ENCODE measurements around the gene SYT3. TPM values are rescaled to one million over a fixed set of nuclear protein-coding genes. Genes with fewer than 3 reads are reported as not detected.

The SYT3 gene
- total and polyA plus RNA-seq, 2 of the 13 experiments (the other 11 are each of a cell fraction or from before 2014, with no cell fraction given): not detected

GRCh38 chr19:50628146-50628545 is 11.5 kb downstream of the SYT3 start:
- POLR2A ChIA-PET: no interaction called here
- Histone ChIP-seq H3K36me3 (replicated peaks in 1 of 2; ENCODE audit: control insufficient read depth in 1 of 2, insufficient read depth in 2 of 2, low read length in 2 of 2) (no peaks in the 10 kb centered on the region), H3K9me3 (ENCODE audit: low read length) (peaks cover 3% of the 10 kb centered on the region)

More at GRCh38 chr19:50628146-50628545, 11.5 kb downstream of the SYT3 start:
- 40% methylated on average over 5 of the region's 5 CpGs for WGBS (ENCODE audit: low lambda C conversion rate)
- FAIRE-seq (no peak), ATAC-seq (no peak), DNase-seq (ENCODE audit: low spot score) (no peak)
- Histone ChIP-seq H3K27ac (ENCODE audit: extremely low read length, insufficient read depth, low read length) (no peak overlapping the region), H3K79me2 (ENCODE audit: insufficient read depth, low read length) (no peaks in the 10 kb centered on the region), H3K4me1 (ENCODE audit: insufficient read depth, low read length) (no peaks in the 10 kb centered on the region), H3K4me2 (ENCODE audit: low read depth, low read length) (no peak overlapping the region), H2AFZ (ENCODE audit: low read length) (no peak overlapping the region), H3K27me3 (ENCODE audit: control insufficient read depth in 1 of 2, insufficient read depth in 2 of 2, low read length in 2 of 2) (peaks cover 2 to 7% of the 10 kb centered on the region in 2 experiments; a peak in 2 of 5 replicates), H3K4me3 (replicated peaks in 1 of 3; ENCODE audit: insufficient read depth in 1 of 3, low read depth in 2 of 3, low read length in 3 of 3) (no peak overlapping the region), H3K9ac (ENCODE audit: insufficient read depth, low read depth, low read length) (no peak overlapping the region), H4K20me1 (ENCODE audit: insufficient read depth, low read length) (no peaks in the 10 kb centered on the region)
- BruUV-seq (replicated peaks): no TSS peak
- CTCF ChIA-PET (ENCODE audit: low intra/inter-chr PET ratio, low total read pairs): no interaction called here
- in situ Hi-C loops (cut with HindIII; ENCODE audit: extremely low pct_ligation_motif_present, low pct_unique_long_range_greater_than_20kb) (no loop called here), intact Hi-C loops (cut with micrococcal nuclease; ENCODE audit: unreplicated experiment) (no loop called here)
- TF ChIP-seq ZNF616 (CRISPR knock-in tag; IDR thresholded peaks at IDR 0.05; ENCODE audit: low read depth): no peak
- TF ChIP-seq TAF1 (CRISPR knock-in tag; IDR thresholded peaks at IDR 0.05): no peak
- no peak for TF ChIP-seq RXRA (CRISPR knock-in tag; IDR thresholded peaks at IDR 0.05)
- no peak for TF ChIP-seq ZSCAN20 (CRISPR knock-in tag; IDR thresholded peaks at IDR 0.05; ENCODE audit: borderline replicate concordance)
- TF ChIP-seq CHCHD3 (CRISPR knock-in tag; IDR thresholded peaks at IDR 0.05): no peak
- TF ChIP-seq ZNF720 (CRISPR knock-in tag; IDR thresholded peaks at IDR 0.05): no peak
- no peak for TF ChIP-seq SRSF1 (optimal IDR thresholded peaks at IDR 0.05; ENCODE audit: low read depth, low read length)
- TF ChIP-seq ZKSCAN5 (CRISPR knock-in tag; IDR thresholded peaks at IDR 0.05): no peak
- TF ChIP-seq PAF1 (CRISPR knock-in tag; IDR thresholded peaks at IDR 0.05): no peak
- TF ChIP-seq DMTF1 (CRISPR knock-in tag; IDR thresholded peaks at IDR 0.05): no peak
- TF ChIP-seq RBAK (CRISPR knock-in tag; IDR thresholded peaks at IDR 0.05): no peak
- TF ChIP-seq ZNF768 (CRISPR knock-in tag; IDR thresholded peaks at IDR 0.05): no peak

All from HepG2 (cell line).